Vagina (tissue), 2 donors: Measurements from ENCODE around the gene ITGA4.

Experiments
- CTCF ChIP-seq, 3 experiments: fragments of 450-650 bp in 2 of 3; fragments of 200-600 bp in 1 of 3; sonication (generic) in 1 of 3; IDR thresholded peaks; one replicate each; pipeline ENCODE4 v1.5.1; 2017 to 2019; ENCODE audit warnings: antibody characterized with exemption in 3 of 3, mild to moderate bottlenecking in 2 of 3, moderate library complexity in 2 of 3
- POLR2A ChIP-seq, 2 donors: fragments of 450-650 bp; IDR thresholded peaks; one replicate each; pipeline ENCODE4 v1.6.1; 2017; ENCODE audit warnings: antibody characterized with exemption in 2 of 2, mild to moderate bottlenecking in 2 of 2, moderate library complexity in 2 of 2
- POLR2AphosphoS5 ChIP-seq, 2 donors: sonication (generic); formaldehyde crosslinking; IDR thresholded peaks; one replicate each; pipeline ENCODE4 v1.9.0; 2017; ENCODE audit warnings: antibody characterized with exemption in 2 of 2, mild to moderate bottlenecking in 2 of 2, low read depth in 1 of 2; ENCODE audit not compliant: insufficient read depth in 1 of 2

DNA sequence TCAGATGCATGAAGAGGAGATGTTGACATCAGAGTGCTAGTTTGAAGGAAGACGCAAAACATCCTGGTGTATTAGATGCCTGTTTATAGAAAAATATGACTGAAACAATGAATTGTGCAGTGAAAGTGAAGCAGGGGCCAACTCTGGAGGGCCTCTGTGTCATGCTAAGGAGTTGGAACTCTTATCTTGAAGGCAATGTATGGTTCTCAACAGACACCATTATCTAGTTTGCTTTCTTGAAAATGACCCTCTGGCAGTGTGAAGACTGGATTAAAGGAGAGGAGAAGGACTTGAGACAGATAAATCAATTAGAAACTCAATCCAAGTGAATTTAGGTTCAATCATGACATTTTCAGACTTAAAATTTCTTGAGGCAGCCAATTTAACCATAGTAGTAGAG, 63.1 kb downstream of the ITGA4 start:
- no peak for TF ChIP-seq CTCF (IDR thresholded peaks at IDR 0.05)
- TF ChIP-seq POLR2A (IDR thresholded peaks at IDR 0.05) = no peak
- TF ChIP-seq POLR2AphosphoS5 (IDR thresholded peaks at IDR 0.05; ENCODE audit: insufficient read depth in 1 of 2, low read depth in 1 of 2) = no peak
